ENCODE measurements around the gene GSTM5.

DNA sequence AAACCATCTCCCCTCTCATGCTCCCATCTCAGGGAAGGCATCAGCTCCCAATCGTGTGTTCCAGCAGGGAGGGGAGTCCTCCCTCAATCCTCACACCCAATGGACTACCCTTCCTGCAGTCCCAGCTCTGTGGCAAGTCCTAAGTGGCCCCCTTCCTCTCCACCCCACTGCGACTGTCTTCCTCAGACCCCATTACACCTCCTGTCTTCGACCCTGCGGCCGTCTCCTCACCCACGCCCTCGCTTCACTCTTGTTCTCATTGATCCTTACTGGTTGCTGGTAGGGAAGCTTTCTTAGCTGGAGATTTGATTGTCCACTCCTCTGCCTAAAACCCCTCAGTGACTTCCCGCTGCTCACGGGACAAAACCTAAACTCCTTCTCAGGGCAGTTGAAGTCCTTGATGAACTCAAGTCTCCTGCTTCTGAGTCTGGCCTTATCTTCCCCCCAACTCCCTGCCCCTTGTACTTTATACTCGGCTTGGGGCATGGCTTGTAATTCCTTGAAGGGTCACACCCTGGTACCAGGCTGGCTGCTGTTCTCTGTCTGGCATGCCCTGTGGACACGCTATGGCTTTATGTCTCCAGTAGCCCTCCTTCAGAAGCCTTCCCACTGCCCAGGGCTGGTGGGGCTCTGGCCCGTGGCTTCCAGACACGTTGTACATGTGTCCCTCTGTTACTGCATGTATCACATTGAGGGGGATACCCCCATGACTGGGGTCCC, 54.0 kb downstream of the GSTM5 start:
- TF ChIP-seq POLR2A (IDR thresholded peaks at IDR 0.05; ENCODE audit: extremely low read depth, insufficient read length) (no peak), MAX (IDR thresholded peaks at IDR 0.05; ENCODE audit: low read depth, low read length) (no peak), MYC (IDR thresholded peaks at IDR 0.05; ENCODE audit: low read depth, low read length) (no peak)
- TF ChIP-seq, protein P1, sequence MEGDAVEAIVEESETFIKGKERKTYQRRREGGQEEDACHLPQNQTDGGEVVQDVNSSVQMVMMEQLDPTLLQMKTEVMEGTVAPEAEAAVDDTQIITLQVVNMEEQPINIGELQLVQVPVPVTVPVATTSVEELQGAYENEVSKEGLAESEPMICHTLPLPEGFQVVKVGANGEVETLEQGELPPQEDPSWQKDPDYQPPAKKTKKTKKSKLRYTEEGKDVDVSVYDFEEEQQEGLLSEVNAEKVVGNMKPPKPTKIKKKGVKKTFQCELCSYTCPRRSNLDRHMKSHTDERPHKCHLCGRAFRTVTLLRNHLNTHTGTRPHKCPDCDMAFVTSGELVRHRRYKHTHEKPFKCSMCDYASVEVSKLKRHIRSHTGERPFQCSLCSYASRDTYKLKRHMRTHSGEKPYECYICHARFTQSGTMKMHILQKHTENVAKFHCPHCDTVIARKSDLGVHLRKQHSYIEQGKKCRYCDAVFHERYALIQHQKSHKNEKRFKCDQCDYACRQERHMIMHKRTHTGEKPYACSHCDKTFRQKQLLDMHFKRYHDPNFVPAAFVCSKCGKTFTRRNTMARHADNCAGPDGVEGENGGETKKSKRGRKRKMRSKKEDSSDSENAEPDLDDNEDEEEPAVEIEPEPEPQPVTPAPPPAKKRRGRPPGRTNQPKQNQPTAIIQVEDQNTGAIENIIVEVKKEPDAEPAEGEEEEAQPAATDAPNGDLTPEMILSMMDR (IDR thresholded peaks at IDR 0.05; ENCODE audit: low read depth, low read length), result no peak
